H9 (cell line): Measurements from ENCODE around the gene KCNAB1. TPM values are rescaled to one million over a fixed set of nuclear protein-coding genes. Genes with fewer than 3 reads are reported as not detected.

Experiments
- DNase-seq: peaks from one replicate; pipeline ENCODE4 v3.0.0-alpha.2; 2017
- H2AFZ ChIP-seq: one replicate; pipeline ENCODE4 v1.6.1; 2013; ENCODE audit warnings: mild to moderate bottlenecking, low read length, control low read depth, moderate library complexity
- H2AK5ac ChIP-seq: 2 replicates; pipeline ENCODE4 v1.6.1; 2013; ENCODE audit warnings: low read length, control low read depth, mixed read lengths; ENCODE audit not compliant: insufficient read length
- H2BK120ac ChIP-seq: one replicate; pipeline ENCODE4 v1.6.1; 2013; ENCODE audit warnings: low read depth, mild to moderate bottlenecking, low read length, control low read depth, inconsistent platforms; ENCODE audit not compliant: poor library complexity, severe bottlenecking
- H2BK12ac ChIP-seq: 2 replicates; pipeline ENCODE4 v1.6.1; 2013; ENCODE audit warnings: low read length, control low read depth, mixed read lengths, low read depth; ENCODE audit not compliant: insufficient read length
- H2BK15ac ChIP-seq: 2 replicates; pipeline ENCODE4 v1.6.1; 2013; ENCODE audit warnings: low read depth, low read length, control low read depth
- H2BK20ac ChIP-seq: one replicate; pipeline ENCODE4 v1.6.1; 2013; ENCODE audit warnings: low read depth, mild to moderate bottlenecking, low read length, control low read depth, inconsistent platforms; ENCODE audit not compliant: poor library complexity, severe bottlenecking
- H2BK5ac ChIP-seq: 2 replicates; pipeline ENCODE4 v1.6.1; 2013; ENCODE audit warnings: low read length, control low read depth, mixed read lengths; ENCODE audit not compliant: insufficient read length
- H3K14ac ChIP-seq: 2 replicates; pipeline ENCODE4 v1.6.1; 2013; ENCODE audit warnings: low read length, control low read depth; ENCODE audit not compliant: insufficient read depth
- H3K18ac ChIP-seq: 2 replicates; pipeline ENCODE4 v1.6.1; 2013; ENCODE audit warnings: low read depth, mild to moderate bottlenecking, mixed read lengths, low read length, control low read depth; ENCODE audit not compliant: insufficient read length
- H3K23ac ChIP-seq: 2 replicates; pipeline ENCODE4 v1.6.1; 2013; ENCODE audit warnings: low read length, control low read depth, mixed read lengths, low read depth; ENCODE audit not compliant: insufficient read length
- H3K23me2 ChIP-seq: 2 replicates; pipeline ENCODE4 v1.6.1; 2013; ENCODE audit warnings: low read depth, mild to moderate bottlenecking, mixed read lengths, low read length, control low read depth; ENCODE audit not compliant: insufficient read length, poor library complexity, severe bottlenecking
- H3K27ac ChIP-seq: 2 replicates; pipeline ENCODE4 v1.5.1; 2013; ENCODE audit warnings: low read length, control low read depth, mixed read lengths, low read depth; ENCODE audit not compliant: insufficient read length
- H3K27me3 ChIP-seq: 2 replicates; pipeline ENCODE4 v1.6.1; 2013; ENCODE audit warnings: low read length, control low read depth, inconsistent platforms; ENCODE audit not compliant: insufficient read depth
- H3K4ac ChIP-seq: 2 replicates; pipeline ENCODE4 v1.6.1; 2013; ENCODE audit warnings: low read depth, mild to moderate bottlenecking, control low read depth, inconsistent platforms, low read length, moderate library complexity
- H3K4me1 ChIP-seq: 2 replicates; pipeline ENCODE4 v1.6.1; 2013; ENCODE audit warnings: low read length, control low read depth, inconsistent platforms; ENCODE audit not compliant: insufficient read depth
- H3K4me2 ChIP-seq: 2 replicates; pipeline ENCODE4 v1.6.1; 2013; ENCODE audit warnings: low read length, control low read depth, mixed read lengths; ENCODE audit not compliant: insufficient read length, insufficient read depth
- H3K56ac ChIP-seq: 2 replicates; pipeline ENCODE4 v1.6.1; 2013; ENCODE audit warnings: low read depth, mild to moderate bottlenecking, mixed read lengths, low read length, control low read depth; ENCODE audit not compliant: insufficient read length
- H3K79me1 ChIP-seq: 2 replicates; pipeline ENCODE4 v1.6.1; 2013; ENCODE audit warnings: low read depth, mild to moderate bottlenecking, moderate library complexity, low read length, control low read depth, inconsistent platforms; ENCODE audit not compliant: insufficient read depth, poor library complexity, severe bottlenecking
- H3K79me2 ChIP-seq: 2 replicates; pipeline ENCODE4 v1.6.1; 2013; ENCODE audit warnings: low read length, control low read depth, inconsistent platforms; ENCODE audit not compliant: insufficient read depth
- H3K9ac ChIP-seq: 2 replicates; pipeline ENCODE4 v1.6.1; 2013; ENCODE audit warnings: low read length, control low read depth, mixed read lengths; ENCODE audit not compliant: insufficient read length; ENCODE audit errors: extremely low read depth
- H3K9me3 ChIP-seq: one replicate; pipeline ENCODE4 v1.6.1; 2013; ENCODE audit warnings: low read depth, low read length, inconsistent platforms; ENCODE audit not compliant: control insufficient read depth
- H3T11ph ChIP-seq: one replicate; pipeline ENCODE4 v1.6.1; 2013; ENCODE audit warnings: mild to moderate bottlenecking, low read length, control low read depth, inconsistent platforms
- H4K20me1 ChIP-seq: one replicate; pipeline ENCODE4 v1.6.1; 2013; ENCODE audit not compliant: control insufficient read depth, insufficient read length, insufficient read depth
- H4K5ac ChIP-seq: 2 replicates; pipeline ENCODE4 v1.6.1; 2013; ENCODE audit warnings: low read depth, mild to moderate bottlenecking, mixed read lengths, low read length, control low read depth; ENCODE audit not compliant: insufficient read length
- H4K8ac ChIP-seq: replicated peaks from 2 replicates; pipeline ENCODE4 v1.6.1; 2013; ENCODE audit warnings: low read length, control low read depth, mixed read lengths, low read depth; ENCODE audit not compliant: insufficient read length
- H4K91ac ChIP-seq: 2 replicates; pipeline ENCODE4 v1.6.1; 2013; ENCODE audit warnings: low read depth, mild to moderate bottlenecking, moderate library complexity, mixed read lengths, low read length, control low read depth; ENCODE audit not compliant: insufficient read length
- H3K27ac Mint-ChIP-seq, 3 experiments: 2 replicates in 2 of 3; 3 replicates in 1 of 3; pipeline ENCODE4 v1.8.0; 2020 to 2021; ENCODE audit warnings: mixed read lengths in 3 of 3, mild to moderate bottlenecking in 1 of 3, moderate library complexity in 1 of 3
- H3K27me3 Mint-ChIP-seq: 2 replicates; pipeline ENCODE4 v1.8.0; 2021; ENCODE audit warnings: low read depth, mild to moderate bottlenecking, moderate library complexity, mixed read lengths
- H3K36me3 Mint-ChIP-seq, 3 experiments: 2 replicates in 2 of 3; 3 replicates in 1 of 3; pipeline ENCODE4 v1.8.0; 2020 to 2021; ENCODE audit warnings: low read depth in 3 of 3, mixed read lengths in 3 of 3; ENCODE audit not compliant: insufficient read depth in 1 of 3
- H3K4me1 Mint-ChIP-seq, 2 experiments: 2 replicates each; pipeline ENCODE4 v1.8.0; 2020; ENCODE audit warnings: mixed read lengths in 2 of 2
- H3K4me3 Mint-ChIP-seq, 2 experiments: 2 replicates in 1 of 2; 3 replicates in 1 of 2; pipeline ENCODE4 v1.8.0; 2020 to 2021; ENCODE audit warnings: mild to moderate bottlenecking in 2 of 2, mixed read lengths in 2 of 2, moderate library complexity in 1 of 2
- H3K9me3 Mint-ChIP-seq, 2 experiments: 2 replicates in 1 of 2; 3 replicates in 1 of 2; pipeline ENCODE4 v1.8.0; 2020; ENCODE audit warnings: mild to moderate bottlenecking in 2 of 2, mixed read lengths in 2 of 2, moderate library complexity in 1 of 2
- WGBS: extraction: QIAGEN DNeasy Blood & Tissue Kit; methylation state at CpG from one replicate; pipeline ENCODE4 v1.1.7; 2013; ENCODE audit warnings: missing lambda C conversion rate, low lambda C conversion rate, mixed read lengths; ENCODE audit not compliant: insufficient read length; ENCODE audit errors: extremely low coverage; 5-methylcytosine and 5-hydroxymethylcytosine counted together
- total RNA-seq: library from RNA; stranded (reverse); gene quantifications from 2 replicates; pipeline ENCODE4 v1.2.1, GENCODE V29; 2021
- TF ChIP-seq, protein P1 (sequence below): fragments of 200-600 bp; sonication (generic); conservative IDR thresholded peaks from 3 replicates; pipeline ENCODE4 v1.8.0; 2021; ENCODE audit warnings: antibody characterized with exemption, mild to moderate bottlenecking

KCNAB1 gene
- total RNA-seq, 1 experiment from 2014 or later, result 3.7 TPM

DNA sequence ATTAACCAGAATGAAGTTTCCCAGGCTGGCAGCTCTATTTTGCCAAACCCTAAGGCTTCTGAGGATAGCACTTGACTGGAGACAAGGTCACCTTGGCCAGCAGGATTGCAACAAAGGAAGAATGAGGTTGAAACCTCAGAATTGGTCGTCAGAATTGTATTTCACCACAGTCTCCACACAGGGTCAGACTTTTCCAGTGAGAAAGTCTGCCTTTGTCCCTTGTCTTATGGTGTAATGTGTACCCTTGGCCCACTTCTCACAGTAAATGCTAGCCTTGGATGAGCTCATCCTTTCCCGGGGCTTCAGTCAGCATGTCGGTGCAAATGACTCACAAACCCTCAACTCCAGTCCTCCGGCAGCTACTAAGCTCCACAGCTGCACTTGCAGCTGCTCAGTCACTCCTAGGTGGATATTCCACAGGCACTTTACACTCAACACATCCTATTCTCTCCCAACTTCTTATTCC is 414.8 kb downstream of the KCNAB1 start:
- Histone ChIP-seq H3K4me1 (peaks cover 5% of the 10 kb centered on the region; the same call in 1 of the 2 replicates), H3K4me2 (no peak overlapping the region), H2BK15ac (no peak overlapping the region), H3K79me1 (no peaks in the 10 kb centered on the region), H3K9ac (no peak overlapping the region), H4K8ac (no peak overlapping the region), H3K18ac (no peak overlapping the region), H3K79me2 (no peaks in the 10 kb centered on the region), H2AK5ac (no peak overlapping the region), H2BK20ac (no peak overlapping the region), H3T11ph (no peak overlapping the region), H2BK5ac (no peak overlapping the region), H3K4ac (no peak overlapping the region), H4K5ac (no peak overlapping the region), H3K14ac (no peak overlapping the region), H4K20me1 (no peaks in the 10 kb centered on the region), H3K23ac (no peak overlapping the region), H2BK12ac (no peak overlapping the region), H3K56ac (no peak overlapping the region), H3K23me2 (no peaks in the 10 kb centered on the region), H4K91ac (no peak overlapping the region), H3K27ac (no peak overlapping the region), H2AFZ (no peak overlapping the region), H3K27me3 (no peaks in the 10 kb centered on the region), H2BK120ac (no peak overlapping the region), H3K9me3 (no peaks in the 10 kb centered on the region)
- H3K27ac Mint-ChIP-seq, result peak overlapping the region in 2 of 3 experiments; percentile 14 to 83; a peak in 3 of 7 replicates
- DNase-seq, result no peak
- H3K27me3 Mint-ChIP-seq, result no peaks in the 10 kb centered on the region
- no CpG with 5 or more reads among the region's 4 CpGs for WGBS
- H3K4me3 Mint-ChIP-seq, result no peak overlapping the region
- no peaks in the 10 kb centered on the region for H3K9me3 Mint-ChIP-seq
- peaks cover 2 to 11% (median 4%) of the 10 kb centered on the region in 3 experiments; a peak in 4 of 7 replicates for H3K36me3 Mint-ChIP-seq
- TF ChIP-seq, protein P1, sequence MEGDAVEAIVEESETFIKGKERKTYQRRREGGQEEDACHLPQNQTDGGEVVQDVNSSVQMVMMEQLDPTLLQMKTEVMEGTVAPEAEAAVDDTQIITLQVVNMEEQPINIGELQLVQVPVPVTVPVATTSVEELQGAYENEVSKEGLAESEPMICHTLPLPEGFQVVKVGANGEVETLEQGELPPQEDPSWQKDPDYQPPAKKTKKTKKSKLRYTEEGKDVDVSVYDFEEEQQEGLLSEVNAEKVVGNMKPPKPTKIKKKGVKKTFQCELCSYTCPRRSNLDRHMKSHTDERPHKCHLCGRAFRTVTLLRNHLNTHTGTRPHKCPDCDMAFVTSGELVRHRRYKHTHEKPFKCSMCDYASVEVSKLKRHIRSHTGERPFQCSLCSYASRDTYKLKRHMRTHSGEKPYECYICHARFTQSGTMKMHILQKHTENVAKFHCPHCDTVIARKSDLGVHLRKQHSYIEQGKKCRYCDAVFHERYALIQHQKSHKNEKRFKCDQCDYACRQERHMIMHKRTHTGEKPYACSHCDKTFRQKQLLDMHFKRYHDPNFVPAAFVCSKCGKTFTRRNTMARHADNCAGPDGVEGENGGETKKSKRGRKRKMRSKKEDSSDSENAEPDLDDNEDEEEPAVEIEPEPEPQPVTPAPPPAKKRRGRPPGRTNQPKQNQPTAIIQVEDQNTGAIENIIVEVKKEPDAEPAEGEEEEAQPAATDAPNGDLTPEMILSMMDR, result peak; percentile 31; the same call in 2 of the 3 replicates
- H3K4me1 Mint-ChIP-seq, result peaks cover 20 to 25% of the 10 kb centered on the region in 2 experiments
